Measurements from ENCODE around the gene METTL13. TPM values are rescaled to one million over a fixed set of nuclear protein-coding genes. Genes with fewer than 3 reads are reported as not detected.

Gene METTL13
- total RNA-seq, 1 experiment from 2014 or later: 49.9 TPM

GRCh38 chr1:171794085-171794484 lies 12.6 kb downstream of the METTL13 start:
- Histone ChIP-seq H3K27me3 (replicated peaks; ENCODE audit: insufficient read depth, low read depth, low read length, poor library complexity) (no peaks in the 10 kb centered on the region), H3K4me3 (ENCODE audit: low read depth, low read length, poor library complexity, severe bottlenecking) (no peak overlapping the region), H3K4me1 (ENCODE audit: insufficient read depth, low read length, poor library complexity, severe bottlenecking) (no peaks in the 10 kb centered on the region), H3K9me3 (ENCODE audit: low read depth, low read length, poor library complexity, severe bottlenecking) (no peaks in the 10 kb centered on the region), H3K36me3 (ENCODE audit: insufficient read depth, low read length, poor library complexity, severe bottlenecking) (peaks cover 61% of the 10 kb centered on the region), H3K27ac (ENCODE audit: low read depth, low read length, poor library complexity, severe bottlenecking) (no peak overlapping the region)
- TF ChIP-seq CTCF (conservative IDR thresholded peaks at IDR 0.05; ENCODE audit: low read depth, low read length) (no peak), EZH2 (IDR thresholded peaks at IDR 0.05; ENCODE audit: borderline replicate concordance, low read depth, low read length, poor library complexity, severe bottlenecking) (no peak)
- BruUV-seq (replicated peaks): no TSS peak
- ChIA-PET CTCF (no interaction called here), POLR2A (ENCODE audit: low non-redundant PET) (no interaction called here)
- no peak for DNase-seq (ENCODE audit: low spot score)
- intact Hi-C loops (cut with micrococcal nuclease; ENCODE audit: unreplicated experiment): no loop called here

- Histone ChIP-seq H3K27me3 (replicated peaks; ENCODE audit: insufficient read depth, low read depth, low read length, poor library complexity) (no peaks in the 10 kb centered on the region), H3K9me3 (ENCODE audit: low read depth, low read length, poor library complexity, severe bottlenecking) (no peaks in the 10 kb centered on the region), H3K4me3 (ENCODE audit: low read depth, low read length, poor library complexity, severe bottlenecking) (no peak overlapping the region), H3K27ac (ENCODE audit: low read depth, low read length, poor library complexity, severe bottlenecking) (no peak overlapping the region), H3K36me3 (ENCODE audit: insufficient read depth, low read length, poor library complexity, severe bottlenecking) (peaks cover 37% of the 10 kb centered on the region), H3K4me1 (ENCODE audit: insufficient read depth, low read length, poor library complexity, severe bottlenecking) (no peaks in the 10 kb centered on the region)
- DNase-seq (ENCODE audit: low spot score): no peak
- intact Hi-C loops (cut with micrococcal nuclease; ENCODE audit: unreplicated experiment): no loop called here
- BruUV-seq (replicated peaks): no TSS peak
- ChIA-PET POLR2A (ENCODE audit: low non-redundant PET) (no interaction called here), CTCF (no interaction called here)
- TF ChIP-seq EZH2 (IDR thresholded peaks at IDR 0.05; ENCODE audit: borderline replicate concordance, low read depth, low read length, poor library complexity, severe bottlenecking) (no peak), CTCF (conservative IDR thresholded peaks at IDR 0.05; ENCODE audit: low read depth, low read length) (no peak)
Observed at GRCh38 chr1:171796592-171796991, 15.1 kb downstream of the METTL13 start.

GRCh38 chr1:171798311-171798710 lies 16.9 kb downstream of the METTL13 start:
- no TSS peak for BruUV-seq (replicated peaks)
- Histone ChIP-seq H3K9me3 (ENCODE audit: low read depth, low read length, poor library complexity, severe bottlenecking) (no peaks in the 10 kb centered on the region), H3K27ac (ENCODE audit: low read depth, low read length, poor library complexity, severe bottlenecking) (no peak overlapping the region), H3K4me1 (ENCODE audit: insufficient read depth, low read length, poor library complexity, severe bottlenecking) (no peaks in the 10 kb centered on the region), H3K27me3 (replicated peaks; ENCODE audit: insufficient read depth, low read depth, low read length, poor library complexity) (no peaks in the 10 kb centered on the region), H3K4me3 (ENCODE audit: low read depth, low read length, poor library complexity, severe bottlenecking) (no peak overlapping the region), H3K36me3 (ENCODE audit: insufficient read depth, low read length, poor library complexity, severe bottlenecking) (peaks cover 24% of the 10 kb centered on the region)
- intact Hi-C loops (cut with micrococcal nuclease; ENCODE audit: unreplicated experiment): no loop called here
- ChIA-PET CTCF (interaction anchor here (0.6 kb wide), 1 partner anchor 39 kb away, joined by 4 read pairs; no protein-coding TSS in a partner anchor), POLR2A (ENCODE audit: low non-redundant PET) (no interaction called here)
- DNase-seq (ENCODE audit: low spot score): no peak
- TF ChIP-seq EZH2 (IDR thresholded peaks at IDR 0.05; ENCODE audit: borderline replicate concordance, low read depth, low read length, poor library complexity, severe bottlenecking): no peak
- no peak for TF ChIP-seq CTCF (conservative IDR thresholded peaks at IDR 0.05; ENCODE audit: low read depth, low read length)

Data from A673 (cell line).